C1 segment of cervical spinal cord (tissue), 14 donors: ENCODE measurements around the gene DFFA.
A peak's percentile ranks its signal among the peaks of the same experiment; 100 is the strongest.

Source experiments
- DNase-seq, 14 donors: peaks; one replicate each; lab custom pipeline; 2025; lab: John Stamatoyannopoulos, UW

DFFA gene

DNA sequence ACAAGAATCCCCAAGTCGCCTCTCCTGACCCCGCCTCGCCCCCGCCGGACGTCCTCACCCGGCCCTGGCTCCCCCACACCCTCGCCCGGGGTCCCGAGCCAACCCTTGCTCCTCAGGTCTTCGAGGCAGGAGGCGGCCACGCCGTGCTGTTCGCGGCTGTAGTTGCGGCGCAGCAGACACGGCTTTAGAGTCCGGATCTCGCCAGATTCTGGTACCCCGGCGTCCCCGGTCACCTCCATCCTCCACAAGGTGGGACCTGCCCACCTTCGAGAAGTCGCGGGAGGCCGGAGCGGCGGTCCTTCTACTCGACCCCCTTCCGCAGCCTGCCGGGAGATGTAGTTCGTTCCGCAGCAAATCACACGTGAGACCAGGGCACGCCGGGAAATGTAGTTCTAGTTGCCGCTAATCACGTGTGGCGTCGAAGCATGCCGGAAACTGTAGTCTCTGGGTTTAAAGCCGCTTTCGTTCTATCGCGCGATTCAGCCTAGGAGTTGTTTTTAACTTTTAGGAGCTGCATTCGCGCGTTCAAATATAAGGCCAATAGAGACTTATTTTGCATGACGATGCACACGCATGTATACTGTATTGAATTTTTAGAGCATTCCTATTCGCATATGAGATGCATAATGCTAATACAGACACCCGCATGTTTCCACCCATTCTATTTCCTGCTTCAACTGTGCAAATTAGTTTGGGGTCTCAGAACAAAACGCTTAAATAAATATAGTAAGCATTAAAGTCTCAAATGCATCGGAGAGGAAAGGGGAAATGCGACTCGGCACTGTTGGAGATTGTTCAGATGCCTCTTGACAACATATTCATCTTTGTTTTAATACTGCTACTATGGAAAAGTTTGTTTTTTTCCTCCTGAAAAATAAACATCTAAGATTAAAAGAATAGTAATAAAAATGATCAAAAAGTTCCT lies at the start of gene DFFA:
TSS of gene DFFA (minus strand) at position 310 of the 925 bp plus-strand sequence. CDS start at position 239, 71 bp downstream.
- DNase-seq, result peak; percentile 45 to 92 (median 89)

GRCh38 chr1:10521537-10522157 lies 49.3 kb upstream of the DFFA start:
- DNase-seq, result no peak

GRCh38 chr1:10520952-10521351 lies 48.6 kb upstream of the DFFA start:
- DNase-seq, result no peak

DNA sequence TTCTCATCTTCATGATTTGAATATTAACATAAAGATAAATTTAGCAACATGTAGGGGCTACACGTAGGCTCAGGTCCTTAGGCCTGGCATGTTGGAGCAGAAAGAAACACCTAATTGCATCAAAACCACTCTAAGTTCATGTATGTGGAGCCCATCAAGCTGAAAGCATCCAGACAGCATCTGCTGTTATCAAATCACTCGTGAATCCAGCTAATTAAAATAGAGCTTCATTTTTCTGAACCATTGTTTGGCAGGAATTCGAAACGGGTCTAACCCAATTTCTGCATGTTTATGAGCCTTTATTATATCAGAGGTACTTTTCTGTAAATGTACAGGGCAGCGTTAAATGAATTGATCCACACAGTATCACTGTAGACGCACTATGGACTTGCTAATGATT lies 48.2 kb upstream of the DFFA start:
- DNase-seq, result no peak

DNA sequence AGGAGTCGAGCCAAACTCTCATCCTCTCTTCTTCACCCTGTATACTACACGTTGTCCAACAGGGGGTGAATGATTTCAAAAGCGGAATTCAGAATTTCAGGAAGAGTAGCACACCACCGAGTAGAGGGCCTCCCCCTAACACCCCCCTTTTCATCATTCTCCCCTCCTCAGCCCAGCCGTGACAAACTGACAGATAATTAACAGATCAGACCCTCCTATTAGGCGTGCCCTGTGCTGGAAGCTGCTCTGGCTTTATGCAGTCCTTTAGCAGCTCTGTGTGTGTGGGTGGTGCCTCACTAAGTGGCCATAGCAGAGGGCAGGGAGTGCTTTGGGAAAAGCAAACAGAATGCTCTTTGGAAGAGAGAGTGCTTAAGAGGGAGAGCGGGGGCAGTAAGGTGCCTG lies 46.7 kb upstream of the DFFA start:
- DNase-seq, result no peak

GRCh38 chr1:10517677-10517982 lies 45.3 kb upstream of the DFFA start:
- no peak for DNase-seq

DNA sequence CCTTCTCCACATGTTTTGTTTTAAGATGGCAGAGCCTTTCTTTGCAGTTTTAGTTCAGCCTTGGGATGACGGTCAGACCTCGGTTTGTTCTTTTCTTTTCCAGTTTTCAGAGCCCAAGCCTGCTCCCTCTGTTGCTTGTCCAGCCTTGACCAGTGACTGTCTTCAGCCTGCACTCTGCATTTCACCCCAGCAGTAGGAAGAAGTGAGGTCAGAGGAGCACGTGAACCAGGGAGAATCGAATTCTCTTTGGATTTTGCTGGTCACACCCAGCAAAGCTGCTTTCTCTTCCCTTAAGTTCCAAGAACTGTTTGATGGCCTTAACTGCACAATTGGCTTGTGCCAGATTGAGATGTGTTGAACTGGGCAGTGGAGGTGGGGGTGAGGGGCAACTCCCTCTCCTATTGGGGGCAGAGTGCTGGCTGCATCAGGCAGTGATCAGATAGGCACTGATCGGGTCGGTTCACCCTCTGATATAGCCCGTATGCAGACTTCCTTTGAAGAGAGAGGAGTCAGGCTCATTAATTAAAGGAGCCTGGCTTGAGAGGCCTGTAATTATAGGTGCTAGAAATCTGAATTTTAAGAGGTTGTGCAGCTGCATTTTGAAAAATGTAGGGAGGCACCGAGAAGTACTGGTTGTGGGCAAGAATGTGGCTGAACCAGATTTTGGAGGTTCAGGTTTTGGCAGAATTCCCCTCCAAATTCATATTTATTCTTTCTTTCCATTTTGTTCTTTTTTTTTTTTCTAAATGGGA lies 44.8 kb upstream of the DFFA start:
- DNase-seq, result no peak

- no peak for DNase-seq
These were observed 43.8 kb upstream of the DFFA start for GRCh38 chr1:10515976-10516750.

- DNase-seq, result no peak
These were observed 43.1 kb upstream of the DFFA start for GRCh38 chr1:10515301-10515975.

DNA sequence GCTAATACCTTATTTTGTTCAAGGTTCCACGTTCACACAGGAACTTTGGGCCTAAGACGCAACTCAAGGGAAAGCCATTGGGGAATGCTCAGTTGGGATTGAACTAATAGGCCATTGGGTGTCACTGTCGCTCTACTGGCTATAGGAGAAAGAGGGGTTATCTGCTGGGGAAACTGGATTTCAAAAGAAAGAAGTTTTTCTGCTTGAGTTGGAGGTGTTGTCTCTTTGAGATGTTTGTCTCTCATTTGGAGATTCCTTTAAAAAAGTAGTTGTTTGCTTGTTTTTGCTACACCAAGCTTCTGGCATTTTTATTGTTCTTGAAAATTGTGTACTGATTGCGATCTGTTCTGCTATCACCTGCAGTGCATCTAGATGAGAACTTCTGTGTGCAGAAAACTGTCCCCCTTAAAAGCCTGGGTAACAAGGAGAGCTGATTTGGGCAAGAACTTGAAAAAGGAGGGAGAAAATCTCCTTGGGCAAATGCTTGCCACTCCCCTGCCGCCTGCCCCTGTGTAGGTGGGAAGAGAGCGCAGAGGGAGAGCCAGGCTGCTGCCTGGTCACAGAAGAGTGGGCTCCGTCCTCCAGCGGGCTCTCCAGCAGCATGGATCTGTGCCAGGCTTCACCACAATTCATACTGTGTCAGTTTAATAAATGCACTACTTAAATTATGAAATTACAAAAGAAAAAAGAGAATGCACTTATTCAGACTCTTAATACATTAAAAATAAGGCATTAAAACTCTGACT lies 42.3 kb upstream of the DFFA start:
- DNase-seq, result no peak

- no peak for DNase-seq
These were observed 40.9 kb upstream of the DFFA start for GRCh38 chr1:10513199-10513598.

DNA sequence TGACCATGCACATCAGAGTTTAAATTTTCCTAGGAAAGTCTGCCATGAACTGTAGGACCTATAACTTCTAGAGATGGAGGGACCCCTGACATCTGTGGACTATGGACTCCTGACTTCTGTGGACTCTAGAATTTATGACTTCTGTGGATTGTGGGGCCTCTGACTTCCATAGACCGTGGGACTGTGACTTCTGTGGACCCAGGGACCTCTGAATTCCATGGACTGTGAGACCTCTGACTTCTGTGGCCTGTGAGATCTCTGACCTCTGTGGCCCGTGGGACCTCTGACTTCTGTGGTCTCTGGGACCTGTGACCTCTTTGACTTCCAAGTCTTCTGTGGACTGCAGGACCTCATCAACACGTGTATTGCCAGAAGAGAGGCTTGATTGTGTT lies 39.2 kb upstream of the DFFA start:
- DNase-seq, result no peak

DNA sequence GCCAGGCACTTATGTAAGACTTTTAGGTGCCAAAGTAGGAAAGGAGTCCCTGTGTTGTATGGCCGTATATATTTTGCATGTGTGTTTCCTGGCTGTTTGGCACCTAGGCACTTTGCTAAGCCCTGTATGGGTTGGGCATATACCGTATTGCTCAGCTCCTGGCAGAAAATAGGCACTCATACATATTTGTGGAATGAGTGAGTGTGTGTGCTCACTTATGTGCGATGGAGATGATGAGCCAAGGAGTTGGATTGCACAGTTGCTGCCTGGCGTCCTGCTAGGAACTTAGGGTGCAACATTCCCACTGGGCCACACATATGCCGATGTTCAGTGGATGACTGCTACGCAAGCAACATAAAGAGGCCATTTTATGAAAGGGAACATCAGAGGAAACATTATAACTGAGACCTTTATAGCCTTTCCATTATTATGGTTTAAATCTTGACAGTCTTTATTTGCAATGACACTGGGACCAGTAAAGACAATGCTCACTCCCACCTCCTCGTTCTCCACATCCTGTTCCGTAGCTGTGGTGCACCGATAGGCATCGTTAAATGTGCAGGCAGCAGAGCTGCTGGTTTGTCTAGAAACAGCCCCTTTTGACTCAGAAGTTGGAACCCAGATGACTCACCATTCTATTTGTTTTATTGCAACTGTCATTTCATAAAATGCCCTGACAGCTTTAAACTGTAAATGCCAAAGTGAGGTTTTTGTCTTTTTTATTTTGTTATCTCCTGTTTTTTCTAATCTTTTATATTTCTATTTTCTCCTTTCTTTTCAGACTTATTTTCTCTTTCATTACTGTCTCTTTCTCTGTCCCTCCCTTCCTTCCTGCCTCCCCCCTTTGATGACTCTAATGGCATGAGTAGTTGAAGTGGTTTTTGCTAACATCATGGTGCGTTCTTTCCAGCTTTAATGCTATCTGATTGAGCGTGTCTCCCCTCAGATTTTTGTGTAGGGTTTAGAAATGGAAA lies 38.5 kb upstream of the DFFA start:
- DNase-seq, result no peak

DNA sequence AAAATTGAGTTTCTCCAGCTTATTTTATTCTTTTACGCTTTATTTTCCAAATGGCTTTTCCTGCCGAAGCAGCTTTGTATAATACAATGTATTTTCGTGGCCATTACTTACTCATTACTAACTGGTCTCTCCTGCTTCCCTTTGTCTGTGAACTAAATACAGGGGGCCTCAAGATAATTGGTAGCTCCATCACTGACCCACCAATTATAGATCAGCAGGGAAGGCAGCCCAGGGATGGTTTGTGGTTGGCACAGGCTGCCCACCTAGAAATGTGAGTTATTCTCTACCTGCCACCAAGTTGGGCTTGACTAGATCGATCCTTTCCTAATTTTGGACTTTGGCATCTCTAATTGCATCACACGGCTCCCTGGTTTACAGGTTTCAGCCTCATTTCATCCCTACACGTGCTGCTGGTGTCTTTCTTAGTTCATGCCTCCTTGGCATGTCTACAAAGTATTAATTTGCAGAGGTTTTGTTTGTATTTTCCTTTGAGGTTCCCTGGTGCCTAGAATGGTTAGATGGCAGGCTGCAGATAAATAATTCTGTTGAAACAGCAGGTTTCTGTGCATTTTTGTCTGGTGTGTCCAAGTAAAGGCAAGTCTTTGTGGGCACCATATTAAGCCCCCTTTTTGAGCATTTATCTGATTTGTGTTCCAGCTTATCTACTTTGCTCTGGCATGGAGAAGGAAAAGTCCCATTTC lies 37.6 kb upstream of the DFFA start:
- DNase-seq, result no peak

DNA sequence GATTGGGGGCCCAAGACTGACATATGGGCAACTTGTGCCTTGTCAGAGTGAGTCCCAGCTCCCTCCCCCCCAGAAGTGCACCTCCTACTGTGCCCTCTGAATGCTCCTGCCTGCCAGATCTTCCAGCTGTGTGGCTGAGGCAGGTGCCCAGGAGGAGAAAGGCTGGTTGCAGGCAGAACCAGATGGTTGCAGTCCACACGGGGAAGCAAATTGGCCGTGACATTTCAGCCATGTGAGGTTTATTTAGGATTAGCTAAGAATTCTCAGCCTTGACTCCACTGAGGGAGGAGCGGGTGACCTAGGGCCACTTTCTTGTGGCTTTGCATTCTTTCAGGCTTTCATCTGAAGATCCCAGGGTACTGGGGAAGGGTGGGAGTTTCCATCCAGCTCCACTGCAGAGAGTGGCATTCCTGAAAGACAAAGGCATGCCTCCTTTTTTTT lies 36.2 kb upstream of the DFFA start:
- no peak for DNase-seq

DNA sequence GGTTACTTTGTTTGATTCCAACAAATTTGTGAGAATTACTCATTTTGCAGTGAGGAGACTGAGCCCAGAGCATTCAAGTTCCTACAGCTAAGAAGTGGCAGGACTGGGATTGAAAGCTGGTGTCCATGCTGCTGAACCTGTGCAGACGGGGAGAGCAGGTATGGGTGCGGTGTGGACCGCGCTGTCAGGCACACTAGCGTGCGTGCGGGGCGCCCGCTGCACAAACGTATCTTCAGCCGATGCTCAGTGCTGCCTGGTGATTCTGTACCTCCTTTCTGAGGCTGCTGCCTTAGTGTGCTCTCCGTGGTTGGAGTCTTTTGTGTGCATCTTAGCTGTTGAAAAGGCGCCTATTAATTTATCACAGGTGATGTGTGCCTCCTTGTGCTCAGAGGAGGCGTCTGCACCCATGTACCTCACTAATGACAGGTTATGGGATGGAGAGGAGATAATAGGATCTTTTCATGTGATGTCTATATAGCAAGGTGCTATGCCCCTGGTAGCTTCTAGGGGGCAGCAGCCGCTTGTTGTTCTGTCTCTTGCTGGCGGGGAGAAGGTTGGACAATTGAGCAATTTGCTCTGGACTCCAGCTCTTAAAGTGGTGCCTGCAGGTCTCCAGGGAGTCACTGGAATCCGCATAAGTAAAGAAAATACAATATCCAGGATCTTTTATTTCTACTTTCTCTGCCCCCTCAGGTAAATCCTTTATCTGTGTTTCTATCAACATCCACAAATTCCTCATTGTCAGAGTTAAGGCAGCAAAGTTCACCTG lies 35.0 kb upstream of the DFFA start:
- peak in 5 of 14 donors; percentile 5 to 50 (median 18) for DNase-seq

- no peak for DNase-seq
These were observed 34.3 kb upstream of the DFFA start for GRCh38 chr1:10506677-10507047.
